HG03025 (cell line): ENCODE measurements around the gene PIP5K1C.
"Not testable (repeated sequence)": the region's sequence is repeated elsewhere in the genome, so short reads cannot be mapped to it uniquely, and the experiment has no call there.

ENCODE experiments used
- ATAC-seq: cut with Tn5 transposase; IDR thresholded peaks from one replicate; pipeline ENCODE4 v1.9.1; 2021; ENCODE audit warnings: mild to moderate bottlenecking, moderate library complexity; ENCODE audit not compliant: unreplicated experiment, low FRiP score

The PIP5K1C gene

DNA sequence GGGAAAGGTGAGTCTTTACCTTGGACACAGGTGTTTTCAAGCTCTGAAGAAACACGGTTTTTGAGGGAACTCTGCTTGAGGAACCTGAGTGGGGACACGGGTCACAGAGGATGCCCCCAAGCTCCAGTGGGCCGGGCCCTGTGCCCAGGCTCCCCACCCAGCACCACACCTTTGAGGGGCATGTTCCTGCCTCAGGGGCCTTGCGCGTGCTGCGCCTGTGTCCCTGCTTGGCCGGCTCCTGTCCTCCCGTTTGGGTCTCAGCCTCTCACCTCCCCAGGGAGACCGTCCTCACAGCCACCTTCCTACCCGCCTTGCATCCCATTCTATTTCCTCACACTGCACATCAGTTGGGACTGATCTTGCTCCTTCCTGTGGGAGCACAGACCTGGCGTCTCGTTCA lies 21.1 kb downstream of the PIP5K1C start:
- ATAC-seq: no peak

- no peak for ATAC-seq
Observed at GRCh38 chr19:3678188-3678587, 22.1 kb downstream of the PIP5K1C start.

DNA sequence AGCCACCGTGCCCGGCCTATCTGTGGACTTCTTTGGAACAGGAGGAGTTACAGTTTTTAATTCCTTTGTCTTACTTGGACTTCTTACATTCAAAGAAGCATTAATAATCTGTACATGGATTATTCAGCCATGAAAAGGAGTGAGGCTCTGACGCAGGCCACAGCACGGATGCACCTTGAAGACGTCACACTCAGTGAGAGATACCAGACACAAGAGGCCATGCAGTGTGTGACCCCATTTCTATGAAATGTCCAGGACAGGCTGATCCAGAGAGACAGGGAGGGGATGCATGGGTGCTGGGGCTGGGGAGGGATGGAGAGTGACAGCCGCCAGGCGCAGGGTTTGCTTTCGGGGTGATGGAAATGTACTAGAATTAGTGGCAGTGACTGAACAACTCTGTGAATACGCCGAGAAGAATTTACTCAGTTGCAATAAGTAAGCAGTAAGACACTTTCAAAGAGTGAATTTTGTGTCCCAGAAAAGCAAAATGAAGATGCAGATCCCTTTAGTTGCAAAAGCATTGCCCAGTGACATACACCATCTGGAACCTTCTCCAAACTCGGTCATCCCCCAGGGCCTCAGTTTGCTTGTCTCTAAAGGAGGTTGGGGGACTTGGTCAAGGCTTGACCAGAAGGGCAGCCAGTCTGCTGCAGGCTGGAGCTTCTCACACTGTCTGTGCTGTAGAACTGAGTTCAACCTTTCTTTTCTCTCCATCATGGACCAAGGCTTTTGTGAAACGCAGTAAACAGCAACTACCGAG lies 25.3 kb downstream of the PIP5K1C start:
- ATAC-seq: no peak

GRCh38 chr19:3673506-3674439 lies 26.5 kb downstream of the PIP5K1C start:
- ATAC-seq: no peak

- no peak for ATAC-seq
Observed at GRCh38 chr19:3672993-3673392, 27.3 kb downstream of the PIP5K1C start.

DNA sequence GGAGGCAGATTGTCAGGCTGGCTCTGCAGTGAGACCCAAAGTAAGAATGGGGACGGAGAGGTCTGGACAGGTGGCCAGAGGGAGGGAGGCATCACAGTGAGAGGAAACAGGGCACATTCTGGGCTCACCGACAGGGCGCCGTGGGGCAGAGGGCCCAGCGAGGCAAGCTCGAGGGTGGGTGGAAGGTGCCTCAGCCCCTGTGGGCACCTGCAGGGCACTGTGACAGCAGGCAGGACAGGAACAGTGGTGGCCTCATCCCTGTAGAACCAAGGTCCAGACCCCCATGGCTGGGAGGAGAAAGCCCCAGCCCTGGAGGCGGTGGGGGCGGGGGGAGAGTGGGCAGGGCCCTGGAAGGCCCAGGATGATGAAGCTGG lies 27.7 kb downstream of the PIP5K1C start:
- no peak for ATAC-seq

DNA sequence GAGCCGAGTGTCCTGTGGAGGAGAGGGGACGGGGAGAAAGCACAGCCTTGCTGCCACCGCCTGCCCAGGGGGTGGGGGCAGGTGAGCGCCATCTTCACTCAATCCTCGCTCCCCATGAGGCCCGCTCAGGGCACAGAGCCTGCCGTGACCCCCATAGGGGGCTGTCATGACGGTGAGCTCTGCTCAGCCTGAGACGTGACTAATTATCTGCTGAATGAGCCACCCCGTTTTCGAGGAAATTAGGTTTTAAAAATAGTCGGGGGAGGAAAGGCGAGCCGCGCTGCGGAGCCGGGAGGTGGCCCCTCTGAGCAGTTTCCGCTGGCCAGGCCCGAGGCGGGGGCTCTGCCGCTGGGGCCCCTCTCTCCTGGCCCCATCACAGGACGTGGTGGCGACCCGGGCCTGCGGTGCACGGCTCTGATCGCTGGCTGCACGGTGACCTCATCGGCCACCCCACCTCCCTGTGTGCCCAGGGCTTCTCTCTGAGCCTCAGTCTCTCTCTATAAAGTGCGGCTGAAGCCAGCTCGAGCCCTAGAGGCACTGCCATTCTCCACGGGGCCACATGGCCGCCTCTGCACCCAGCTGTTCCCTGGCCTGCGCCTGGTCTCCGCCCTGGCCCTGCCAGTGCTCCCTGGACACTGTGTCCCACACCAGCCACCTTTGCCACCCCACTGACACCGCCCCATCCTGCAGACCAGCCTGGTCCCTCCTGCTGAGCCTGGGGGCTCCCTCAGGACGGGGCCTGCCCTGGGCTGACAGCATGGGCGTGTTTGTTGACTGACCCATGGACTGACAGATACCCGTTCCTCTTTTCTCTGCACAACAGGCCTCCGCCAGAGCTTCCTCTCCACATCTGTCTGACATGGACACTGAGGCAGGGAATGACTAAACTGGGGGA lies 28.3 kb downstream of the PIP5K1C start:
- no peak for ATAC-seq

GRCh38 chr19:3670796-3671679 lies 29.2 kb downstream of the PIP5K1C start:
- ATAC-seq: no peak

DNA sequence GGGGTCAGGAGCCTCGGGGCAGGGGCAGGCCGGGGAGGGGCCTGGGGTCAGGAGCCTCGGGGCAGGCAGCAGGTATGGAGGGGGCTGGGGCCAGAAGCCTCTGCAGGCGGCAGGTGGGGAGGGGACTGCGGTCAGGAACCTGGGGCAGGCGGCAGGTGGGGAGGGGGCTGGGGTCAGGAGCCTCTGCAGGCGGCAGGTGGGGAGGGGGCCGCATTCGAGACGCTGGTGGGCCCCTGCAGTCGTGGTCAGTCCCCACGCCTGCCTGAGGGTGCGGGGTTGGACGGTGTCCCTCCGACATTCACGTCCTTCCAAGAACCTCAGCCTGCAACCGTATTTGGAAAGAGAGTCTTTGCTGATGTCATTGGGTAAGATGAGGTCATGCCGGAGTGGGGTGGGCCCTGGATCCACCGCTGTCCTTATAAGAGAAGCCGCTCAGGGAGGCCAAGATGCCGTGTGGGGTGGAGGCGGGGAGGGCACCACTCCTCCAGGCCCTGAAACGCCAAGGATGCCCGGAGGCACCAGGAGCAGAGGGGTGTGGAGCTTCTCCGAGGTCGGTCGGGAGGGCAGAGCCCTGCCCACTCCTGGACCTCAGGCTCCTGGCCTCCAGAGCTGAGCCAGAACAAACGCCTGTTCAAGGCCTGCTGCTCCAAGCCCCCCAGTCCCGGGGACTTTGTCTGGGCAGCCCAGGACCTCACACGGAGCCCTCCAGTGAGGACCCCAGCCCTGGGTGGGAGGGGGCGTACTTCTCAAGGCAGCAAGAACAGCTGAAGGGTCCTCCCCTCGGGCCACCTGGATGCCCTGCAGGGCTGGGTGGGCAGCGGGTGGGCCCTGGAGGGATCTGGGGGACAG lies 30.1 kb downstream of the PIP5K1C start:
- ATAC-seq: no peak

- ATAC-seq: no peak
Observed at GRCh38 chr19:3669082-3669946, 31.0 kb downstream of the PIP5K1C start.

DNA sequence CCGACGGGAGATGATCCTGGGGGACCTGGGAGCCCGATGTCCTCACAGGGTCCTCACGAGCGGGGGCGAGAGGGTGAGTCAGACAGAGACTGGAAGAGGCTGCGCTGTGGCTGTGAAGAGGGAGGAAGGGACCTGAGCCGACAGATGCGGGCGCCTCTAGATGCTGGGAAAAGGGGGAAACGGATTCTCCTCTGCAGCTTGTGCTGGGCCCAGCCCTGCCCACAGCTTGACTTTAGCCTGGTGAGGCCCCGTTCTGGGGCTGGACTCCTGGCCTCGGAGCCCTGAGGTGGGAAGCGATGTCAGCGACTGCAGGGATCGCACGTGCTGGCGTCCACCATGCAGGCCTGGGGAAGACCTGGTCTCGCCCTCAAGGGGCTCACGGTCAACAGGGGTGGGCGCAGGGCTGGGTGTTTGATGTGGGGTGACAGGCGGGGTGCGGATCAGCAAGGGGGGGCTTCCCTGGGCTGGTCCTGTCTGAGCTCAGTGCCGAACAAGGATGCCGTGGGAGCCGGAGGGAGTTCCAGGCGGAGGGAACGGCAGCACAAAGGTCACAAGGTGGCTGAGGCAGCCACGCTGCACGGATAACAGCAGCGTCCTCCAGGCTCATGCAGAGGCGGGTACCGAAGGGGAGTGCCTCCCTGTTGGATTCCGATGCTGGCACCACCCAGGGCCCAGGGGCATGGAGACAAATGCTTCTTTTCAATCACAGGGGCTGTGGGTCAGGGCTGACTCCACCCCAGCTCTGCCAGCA lies 31.8 kb downstream of the PIP5K1C start:
- ATAC-seq: no peak

DNA sequence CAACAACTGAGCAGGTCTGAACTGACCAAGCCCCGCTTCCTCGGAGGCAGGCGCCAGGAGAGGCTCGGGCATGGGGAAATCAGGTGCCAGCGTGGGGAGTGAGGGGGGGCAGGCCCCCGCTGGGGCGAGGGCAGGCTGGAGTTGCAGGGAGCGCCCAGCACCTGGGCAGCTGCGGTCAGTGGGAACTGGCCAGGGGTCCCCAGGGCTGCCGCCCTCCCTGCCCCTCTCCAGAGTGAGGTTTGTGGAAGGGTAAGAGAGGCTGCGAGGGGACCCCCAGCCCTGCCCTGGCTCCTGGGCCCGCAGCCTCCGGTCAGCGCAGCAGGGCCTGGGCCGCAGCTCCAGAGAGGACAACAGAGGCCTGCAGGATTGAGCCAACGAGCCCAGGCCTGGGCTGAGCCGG lies 32.5 kb downstream of the PIP5K1C start:
- no peak for ATAC-seq

- no peak for ATAC-seq
Observed at GRCh38 chr19:3667037-3667638, 33.1 kb downstream of the PIP5K1C start.

DNA sequence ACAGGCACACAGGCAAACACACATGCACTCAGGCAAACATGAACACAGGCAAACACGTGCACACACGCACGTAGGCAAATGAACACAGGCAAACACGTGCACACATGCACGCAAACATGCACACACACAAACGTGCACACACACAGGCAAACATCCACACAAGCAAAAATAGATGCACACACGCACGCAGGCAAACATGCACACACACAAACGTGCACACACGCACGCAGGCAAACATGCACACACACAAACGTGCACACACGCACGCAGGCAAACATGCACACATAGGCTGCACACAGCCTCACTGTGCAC lies 33.8 kb downstream of the PIP5K1C start:
- not testable (repeated sequence) for ATAC-seq

DNA sequence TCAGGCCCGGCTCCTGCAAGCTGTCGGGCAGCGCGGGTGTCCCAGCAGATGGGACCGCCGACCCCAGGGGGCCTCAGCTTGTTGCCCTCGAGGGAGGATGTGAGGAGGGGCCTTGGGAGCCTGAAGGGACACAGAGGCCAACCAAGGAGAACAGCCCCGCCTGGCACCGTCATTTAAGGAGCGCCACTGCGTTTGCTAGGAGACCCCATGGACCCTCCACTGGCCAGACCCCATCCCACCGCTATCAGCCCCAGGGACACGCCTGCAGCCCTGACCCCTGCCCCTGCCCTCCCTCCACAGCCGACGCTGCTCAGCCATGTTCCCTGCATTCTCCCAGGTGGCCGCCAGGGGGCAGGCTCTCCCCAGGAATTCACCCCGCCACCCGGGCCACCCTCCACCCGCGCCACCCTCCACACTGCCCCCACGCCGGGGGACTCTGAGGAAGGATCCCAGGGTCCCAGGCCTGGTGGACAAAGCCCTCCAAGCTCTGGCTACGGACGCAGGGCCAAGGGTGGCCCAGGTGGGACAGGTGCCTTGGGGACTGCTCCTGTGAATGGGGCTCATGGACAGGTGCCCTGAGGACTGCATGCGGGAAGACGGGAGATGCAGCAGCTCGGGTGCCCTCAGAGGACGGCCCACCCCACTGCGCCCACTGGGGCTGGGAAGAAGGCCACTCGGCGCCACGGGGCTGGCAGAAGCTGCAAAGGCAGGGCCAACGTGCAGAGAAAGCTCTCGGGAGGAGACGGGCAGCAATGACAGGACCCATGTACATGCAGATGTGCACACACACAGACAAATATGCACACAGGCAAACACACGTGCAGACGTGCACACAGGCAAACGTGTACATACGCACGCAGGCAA lies 34.4 kb downstream of the PIP5K1C start:
- no peak for ATAC-seq
